Measurements from ENCODE around the gene APOL4.
"Not testable (repeated sequence)": the region's sequence is repeated elsewhere in the genome, so short reads cannot be mapped to it uniquely, and the experiment has no call there.

APOL4 gene

DNA sequence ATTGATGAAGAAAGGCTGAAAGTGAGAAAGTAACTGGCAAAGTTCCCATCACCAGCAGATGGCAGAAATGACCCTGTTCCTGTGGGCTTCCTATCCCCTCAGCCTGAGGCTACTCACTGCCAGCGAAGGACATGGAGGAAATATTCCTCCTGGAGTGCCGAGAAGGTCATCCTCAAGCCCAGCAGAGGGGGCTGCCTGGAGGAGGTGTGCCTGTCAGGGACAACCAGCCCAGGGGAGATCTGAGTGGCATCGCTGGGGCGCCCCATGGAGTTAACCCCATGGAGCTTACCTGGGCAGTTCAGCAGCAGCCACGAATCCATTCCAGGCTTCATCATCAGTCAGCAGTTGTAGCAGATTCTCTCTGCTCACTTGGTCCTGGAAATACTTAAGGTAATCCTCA, 29.4 kb upstream of the APOL4 start:
- DNase-seq (ENCODE audit: low read depth), result not testable (repeated sequence)

GRCh38 chr22:36229649-36230048, 28.0 kb upstream of the APOL4 start:
- DNase-seq (ENCODE audit: low read depth), result not testable (repeated sequence)

DNA sequence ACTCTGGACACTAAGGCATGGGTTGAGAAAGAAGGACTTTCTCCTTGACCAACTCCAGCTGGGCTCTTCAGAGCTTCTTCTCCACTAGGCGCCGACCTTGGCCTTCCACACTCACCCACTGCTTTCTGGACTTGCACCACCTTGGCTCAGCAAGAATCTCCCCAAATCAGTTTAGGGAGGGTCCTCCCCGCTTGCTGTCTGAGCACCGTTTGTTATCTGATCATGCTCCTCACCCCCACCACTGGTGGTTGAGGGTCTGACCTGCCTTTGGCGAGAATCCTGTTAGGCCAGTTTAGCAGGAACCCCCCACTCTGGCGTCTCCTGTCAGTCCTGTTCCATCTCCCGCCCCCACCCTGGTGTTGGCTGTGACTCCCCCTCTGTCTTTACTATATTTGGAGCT, 27.3 kb upstream of the APOL4 start:
- no peak for DNase-seq (ENCODE audit: low read depth)

DNA sequence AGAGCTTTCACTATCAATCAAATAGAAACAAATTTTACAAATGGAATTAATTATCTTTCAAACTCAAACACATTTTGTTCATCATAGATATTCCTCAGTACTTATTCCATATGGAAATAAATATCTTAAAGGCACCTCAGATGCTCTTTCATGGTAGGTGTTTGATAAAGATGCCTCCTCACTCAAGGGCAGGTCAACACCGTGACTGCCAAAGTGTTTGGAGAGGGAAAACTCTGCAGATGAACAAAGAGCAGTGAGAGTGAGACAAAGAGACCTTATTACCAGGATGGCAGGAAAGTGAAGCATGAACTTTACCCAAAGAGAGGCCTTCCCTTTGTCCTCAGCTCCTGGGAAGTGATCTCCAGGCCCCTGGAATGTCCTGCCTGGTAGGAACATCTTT, 26.8 kb upstream of the APOL4 start:
- DNase-seq (ENCODE audit: low read depth), result not testable (repeated sequence)

DNA sequence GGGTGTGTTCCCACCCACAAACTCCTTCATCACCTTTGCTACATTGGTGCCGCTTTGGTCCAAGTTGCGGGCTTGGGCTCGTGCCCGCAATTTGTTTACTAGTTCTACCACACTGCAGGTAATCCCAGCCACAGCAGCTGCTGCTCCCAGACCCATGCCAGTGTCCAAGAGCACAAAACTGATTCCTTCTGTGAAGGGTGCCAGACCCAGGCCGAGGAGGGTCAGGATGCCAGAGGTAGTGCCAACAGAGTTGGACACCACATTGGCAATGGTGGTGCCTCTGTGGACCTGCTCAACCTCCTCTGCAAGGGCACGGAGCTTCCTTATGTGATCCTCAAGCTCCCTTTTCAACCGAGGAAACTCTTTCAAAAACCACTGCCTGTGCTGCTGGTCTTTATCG, 26.2 kb upstream of the APOL4 start:
- DNase-seq (ENCODE audit: low read depth), result no peak

DNA sequence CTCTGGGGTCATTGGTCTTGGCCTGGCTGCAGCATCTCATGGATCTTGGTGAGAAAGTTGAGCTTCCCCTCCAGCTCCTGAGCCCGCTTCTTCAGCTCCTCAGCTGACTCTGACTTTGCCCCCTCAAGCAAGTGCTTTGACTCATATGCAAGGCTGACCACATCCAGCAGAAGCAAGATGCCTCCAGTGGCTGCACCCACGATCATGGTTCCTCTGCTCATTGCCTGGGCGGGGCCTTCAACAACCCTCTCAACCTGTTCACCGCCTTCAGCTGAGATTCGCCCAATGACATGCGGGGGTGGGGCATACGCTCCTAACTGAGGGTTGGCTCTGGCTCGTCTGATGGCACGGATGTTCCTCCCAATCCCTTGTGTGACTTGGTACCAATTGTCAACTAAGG, 25.8 kb upstream of the APOL4 start:
- no peak for DNase-seq (ENCODE audit: low read depth)

- no peak for DNase-seq (ENCODE audit: low read depth)
Observed at GRCh38 chr22:36226189-36226588, 24.6 kb upstream of the APOL4 start.

GRCh38 chr22:36225333-36225922, 23.8 kb upstream of the APOL4 start:
- DNase-seq (ENCODE audit: low read depth), result no peak

GRCh38 chr22:36224245-36224644, 22.6 kb upstream of the APOL4 start:
- DNase-seq (ENCODE audit: low read depth), result no peak

DNA sequence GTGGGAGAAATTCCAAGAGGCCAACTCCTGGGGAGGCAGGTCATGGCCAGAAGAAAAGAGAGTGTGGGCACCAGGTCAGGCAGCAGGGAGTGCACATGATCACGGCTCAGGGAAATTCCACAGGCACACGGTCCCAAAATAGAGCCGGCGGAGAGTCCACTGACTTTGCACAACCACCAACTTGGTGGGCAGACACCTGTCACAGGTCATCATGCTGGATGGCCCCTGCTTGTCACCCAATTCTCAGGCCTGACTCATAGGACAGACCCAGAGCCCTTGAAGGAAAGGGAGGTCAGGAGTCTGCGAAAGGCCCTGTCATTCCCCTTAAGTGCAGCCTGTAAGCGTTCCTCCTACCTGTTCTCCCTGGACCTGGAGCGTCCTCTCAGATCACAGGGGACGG, 21.9 kb upstream of the APOL4 start:
- DNase-seq (ENCODE audit: low read depth), result no peak

DNA sequence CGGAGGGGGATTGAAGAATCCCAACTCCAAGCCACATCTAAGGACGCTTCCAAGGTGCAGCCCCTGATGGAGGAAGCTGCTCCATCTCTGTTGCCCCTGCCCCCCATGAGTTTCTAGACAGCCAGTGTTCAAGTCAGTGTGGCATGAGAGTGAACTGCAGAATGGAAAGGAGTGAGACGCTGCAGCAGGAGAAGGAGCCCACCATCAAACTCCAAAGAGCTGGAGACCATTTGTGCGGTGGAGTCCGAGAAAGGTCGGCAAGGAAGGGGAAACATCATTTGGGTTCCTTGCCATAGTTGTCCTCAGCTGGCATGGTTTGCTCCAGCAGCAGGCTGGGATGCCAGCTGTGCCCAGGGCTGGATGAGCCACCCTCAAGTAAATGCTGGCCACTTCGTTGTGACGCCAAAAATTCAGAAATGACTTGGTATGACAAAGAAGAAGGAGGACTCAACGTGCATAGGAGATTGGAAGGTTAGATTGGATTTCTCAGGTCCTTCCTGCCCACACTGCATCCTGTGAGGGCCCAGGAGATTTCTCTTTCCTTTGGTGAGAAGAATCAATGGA, 21.4 kb upstream of the APOL4 start:
- no peak for DNase-seq (ENCODE audit: low read depth)

GRCh38 chr22:36221799-36222751, 20.5 kb upstream of the APOL4 start:
- DNase-seq (ENCODE audit: low read depth), result peak; percentile 22

DNA sequence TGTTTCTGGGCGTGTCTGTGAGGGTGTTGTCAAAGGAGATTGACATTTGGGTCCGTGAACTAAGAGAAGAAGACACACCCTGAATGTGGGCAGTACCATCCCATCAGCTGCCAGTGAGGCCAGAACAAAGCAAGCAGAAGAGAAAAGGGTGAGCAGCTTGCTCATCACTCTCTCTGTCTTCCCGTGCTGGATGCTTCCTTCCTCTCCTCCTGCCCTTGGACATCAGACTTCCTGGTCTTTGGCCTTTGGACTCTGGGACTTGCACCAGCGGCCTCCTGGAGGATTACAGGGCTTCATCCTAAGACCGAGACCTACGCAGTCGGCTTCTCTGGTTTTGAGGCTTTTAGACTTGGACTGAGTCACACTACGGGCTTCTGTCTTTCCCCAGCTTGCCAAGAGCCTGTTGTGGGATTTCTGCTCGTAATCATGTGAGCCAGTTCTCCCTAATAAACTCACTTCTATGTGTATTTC, 18.9 kb upstream of the APOL4 start:
- no peak for DNase-seq (ENCODE audit: low read depth)

GRCh38 chr22:36218648-36219193, 17.1 kb upstream of the APOL4 start:
- no peak for DNase-seq (ENCODE audit: low read depth)

GRCh38 chr22:36215981-36216380, 14.4 kb upstream of the APOL4 start:
- no peak for DNase-seq (ENCODE audit: low read depth)

DNA sequence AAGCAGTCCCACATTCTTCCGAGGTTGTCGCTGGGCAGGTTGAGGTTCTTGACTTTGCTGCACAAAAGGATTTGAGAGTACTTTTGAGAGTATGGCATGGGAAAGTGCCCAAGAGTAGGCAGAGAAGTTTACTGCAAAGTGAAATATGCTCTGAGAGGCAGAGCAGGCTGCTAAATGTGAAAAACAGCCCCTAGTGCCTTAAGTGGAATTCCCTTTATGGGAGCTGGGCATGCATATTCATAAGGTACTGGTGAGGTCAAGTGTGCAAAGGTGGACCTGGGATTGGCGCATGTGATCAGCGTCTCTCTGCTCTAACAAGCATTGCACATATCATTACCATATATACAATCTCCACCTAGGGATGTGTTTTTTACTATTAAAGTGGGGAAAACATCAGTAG, 12.0 kb upstream of the APOL4 start:
- DNase-seq (ENCODE audit: low read depth), result no peak

- DNase-seq (ENCODE audit: low read depth), result no peak
Observed at GRCh38 chr22:36212901-36213300, 11.3 kb upstream of the APOL4 start.

- DNase-seq (ENCODE audit: low read depth), result no peak
Observed at GRCh38 chr22:36211237-36211861, 9.7 kb upstream of the APOL4 start.

- DNase-seq (ENCODE audit: low read depth), result no peak
Observed at GRCh38 chr22:36210224-36210623, 8.6 kb upstream of the APOL4 start.

DNA sequence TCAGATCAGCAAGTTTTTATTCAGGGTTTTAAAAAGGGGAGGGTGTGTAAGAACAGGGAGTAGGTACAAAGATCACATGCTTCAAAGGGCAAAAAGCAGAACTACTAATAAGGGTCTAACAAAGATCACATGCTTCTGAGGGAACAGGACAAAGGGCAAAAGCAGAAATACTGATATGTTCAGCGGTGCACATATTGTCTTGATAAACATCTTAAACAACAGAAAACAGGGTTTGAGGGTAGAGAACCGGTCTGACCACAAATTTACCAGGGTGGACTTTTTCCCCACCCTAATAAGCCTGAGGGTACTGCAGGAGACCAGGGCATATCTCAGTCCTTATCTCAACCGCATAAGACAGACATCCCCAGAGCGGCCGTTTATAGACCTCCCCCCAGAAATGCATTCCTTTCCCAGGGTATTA, 7.9 kb upstream of the APOL4 start:
- DNase-seq (ENCODE audit: low read depth), result not testable (repeated sequence)

DNA sequence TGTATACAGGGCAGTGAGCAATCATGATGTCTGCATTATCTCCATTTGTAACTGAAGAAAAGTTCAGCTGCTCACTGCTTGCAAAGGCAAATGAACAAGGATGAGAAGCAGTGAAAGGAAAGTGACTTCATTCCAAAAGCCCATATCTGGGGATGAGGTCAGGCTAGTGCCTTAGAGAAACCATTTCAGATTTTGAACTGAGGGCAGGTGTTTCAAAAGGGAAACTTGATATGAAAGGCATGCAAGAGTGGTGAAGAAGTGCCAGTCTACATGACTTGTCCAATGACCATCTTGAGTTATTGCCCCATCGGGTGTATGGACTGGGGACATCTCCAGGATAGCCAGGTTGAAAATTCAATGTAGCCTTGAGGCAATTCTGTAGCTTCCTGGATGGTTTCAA, 7.3 kb upstream of the APOL4 start:
- no peak for DNase-seq (ENCODE audit: low read depth)

- DNase-seq (ENCODE audit: low read depth), result no peak
Observed at GRCh38 chr22:36208162-36208765, 6.7 kb upstream of the APOL4 start.
